Heart left ventricle (tissue), 16 donors: ENCODE measurements around the gene SRP68. TPM values are rescaled to one million over a fixed set of nuclear protein-coding genes. Genes with fewer than 3 reads are reported as not detected.
"Not testable (repeated sequence)": the region's sequence is repeated elsewhere in the genome, so short reads cannot be mapped to it uniquely, and the experiment has no call there.

Experiments used
- ATAC-seq, 4 donors: fragments of 200-7000 bp; cut with Tn5 transposase; one replicate each; pipeline ENCODE4 v1.9.1; 2020 to 2022; ENCODE audit warnings: moderate library complexity in 4 of 4, mild to moderate bottlenecking in 3 of 4, moderate number of reproducible peaks in 1 of 4
- DNase-seq, 5 donors: peaks; one replicate each; pipeline ENCODE4 v3.0.0-alpha.2; 2020
- H3K27ac ChIP-seq, 12 donors: fragments of 200-600 bp; sonication (generic) in 4 of 12; one replicate each; pipeline versions ENCODE4 v1.5.0 to v1.8.0; 2016 to 2022; ENCODE audit warnings: mild to moderate bottlenecking in 2 of 12
- H3K27me3 ChIP-seq, 9 donors: fragments of 200-600 bp; sonication (generic) in 2 of 9; one replicate each; pipeline versions ENCODE4 v1.5.1 to v1.8.0; 2016 to 2022; ENCODE audit warnings: mild to moderate bottlenecking in 3 of 9
- H3K36me3 ChIP-seq, 9 donors: fragments of 200-600 bp; sonication (generic) in 2 of 9; one replicate each; pipeline versions ENCODE4 v1.5.0 to v1.8.0; 2018 to 2022; ENCODE audit warnings: mild to moderate bottlenecking in 2 of 9
- H3K4me1 ChIP-seq, 12 donors: fragments of 200-600 bp; sonication (generic) in 4 of 12; one replicate each; pipeline versions ENCODE4 v1.5.0 to v1.8.0; 2016 to 2022; ENCODE audit warnings: mild to moderate bottlenecking in 3 of 12
- H3K4me3 ChIP-seq, 12 donors: fragments of 200-600 bp; sonication (generic) in 4 of 12; one replicate each; pipeline versions ENCODE4 v1.5.0 to v1.8.0; 2017 to 2022; ENCODE audit warnings: mild to moderate bottlenecking in 9 of 12, moderate library complexity in 4 of 12
- H3K9me3 ChIP-seq, 12 donors: fragments of 200-600 bp; sonication (generic) in 4 of 12; one replicate each; pipeline versions ENCODE4 v1.5.0 to v1.8.0; 2016 to 2022; ENCODE audit warnings: mild to moderate bottlenecking in 1 of 12
- CTCF ChIP-seq, 12 donors: fragments of 200-600 bp; sonication (generic) in 4 of 12; IDR thresholded peaks; one replicate each; pipeline versions ENCODE4 v1.5.0 to v1.8.0; 2018 to 2022; ENCODE audit warnings: antibody characterized with exemption in 12 of 12, mild to moderate bottlenecking in 5 of 12
- POLR2A ChIP-seq, 2 donors: fragments of 450-650 bp; IDR thresholded peaks; one replicate each; pipeline ENCODE4 v1.6.1; 2017; ENCODE audit warnings: antibody characterized with exemption in 2 of 2, mild to moderate bottlenecking in 2 of 2, moderate library complexity in 2 of 2
- WGBS, 4 donors: extraction: QIAGEN DNeasy Blood & Tissue Kit in 2 of 4; methylation state at CpG; one replicate each; pipeline versions ENCODE4 v1.1.5 to v1.1.7; 2013 to 2018; 5-methylcytosine and 5-hydroxymethylcytosine counted together
- intact Hi-C, 10 donors: fragments of 100-400 bp; cut with DNase I; formaldehyde crosslinking; loops; one replicate each; pipeline versions ENCODE4 v1.11.1 to v1.14.2; 2022
- polyA plus RNA-seq, 2 donors: library from polyadenylated mRNA; stranded (reverse); fragments of 200-250 nt; gene quantifications; one replicate each; pipeline ENCODE4 v1.2.3, GENCODE V29; 2013
- total RNA-seq, 9 donors: library from RNA; depleted of rRNA in 2 of 9; stranded (reverse); fragments of >200 nt in 2 of 9; fragmentation: NEBNext Ultra II Directional in 3 of 9; extraction: Animal tissue kit (Norgen Biotek cat#: 25700) in 3 of 9; gene quantifications; one replicate each; pipeline versions ENCODE4 v1.1.0 to v1.2.4, GENCODE V29; 2016 to 2023
- donor health status: ischemic (EF 13 %, LVEDD 7.1; RV severe dilation, severe dysfunction).
- donor health status: healthy with polysubstance abuse.
- donor health status: DM: no; HTN: yes; CAD: no.
- donor health status: DM: no; HTN: no; CAD: no.
- donor health status: ischemic (EF 25% LVEDD 6.9; RV normal size, moderate dysfunction).
- donor health status: ischemic (EF 25% LVEDD 5.7; RV mildly dilated, moderate dysfunction).
- donor health status: healthy.
- donor health status: DM: yes; HTN: yes; CAD: no.
- donor health status: ischemic (EF 35%, LVEDD 5.7; RV mildly dilated, moderate dysfunction).
- donor health status: nonischemic (EF 11% LVEDD 7.7; RV severe dilation, severe dysfunction).
- donor health status: DM: yes; HTN: yes; CAD: no.
- donor health status: PGD.
- donor health status: ischemic (EF 29% LVEDD 5.4; RV normal size, mild dysfunction).
- donor health status: nonischemic (EF 23%, LVEDD 6.1; RV moderate dilation, normal function).

SRP68 gene
- total and polyA plus RNA-seq, 11 donors: 26.8 to 80.0 (median 59.4) TPM

- 87 to 94% (median 89%) methylated on average over 15 of the region's 15 CpGs for WGBS, 4 donors
- H3K4me3 ChIP-seq: no peak overlapping the region
- no peaks in the 10 kb centered on the region for H3K9me3 ChIP-seq
- H3K36me3 ChIP-seq: peaks cover 4 to 98% (median 95%) of the 10 kb centered on the region in 9 donors
- intact Hi-C loops: no loop called here
- DNase-seq: no peak
- TF ChIP-seq CTCF (IDR thresholded peaks at IDR 0.05): no peak
- no peak for TF ChIP-seq POLR2A (IDR thresholded peaks at IDR 0.05)
- no peaks in the 10 kb centered on the region for H3K4me1 ChIP-seq
- no peaks in the 10 kb centered on the region for H3K27me3 ChIP-seq
- H3K27ac ChIP-seq: peak overlapping the region in 1 of 12 donors; percentile 40
- no peak for ATAC-seq
Measured at GRCh38 chr17:76063875-76064546, 8.3 kb downstream of the SRP68 start.

GRCh38 chr17:76058264-76058663, 14.1 kb downstream of the SRP68 start:
- WGBS, 4 donors: 87 to 96% (median 91%) methylated on average over 6 of the region's 6 CpGs
- H3K9me3 ChIP-seq, H3K27ac ChIP-seq, intact Hi-C loops, H3K27me3 ChIP-seq, DNase-seq, ATAC-seq, H3K4me3 ChIP-seq, H3K4me1 ChIP-seq: not testable (repeated sequence)
- H3K36me3 ChIP-seq: peaks cover 2 to 98% (median 96%) of the 10 kb centered on the region in 9 donors

- peaks cover 0 to 100% (median 100%) of the 10 kb centered on the region in 9 donors for H3K36me3 ChIP-seq
- no peak for DNase-seq
- intact Hi-C loops: no loop called here
- H3K9me3 ChIP-seq: no peaks in the 10 kb centered on the region
- no peak for ATAC-seq
- no peaks in the 10 kb centered on the region for H3K27me3 ChIP-seq
- H3K4me1 ChIP-seq: no peaks in the 10 kb centered on the region
- no peak overlapping the region for H3K27ac ChIP-seq
- WGBS, 4 donors: 92 to 98% (median 95%) methylated on average over 3 of the region's 3 CpGs
- H3K4me3 ChIP-seq: no peak overlapping the region
- no peak for TF ChIP-seq POLR2A (IDR thresholded peaks at IDR 0.05)
- TF ChIP-seq CTCF (IDR thresholded peaks at IDR 0.05): no peak
Measured at GRCh38 chr17:76056882-76057281, 15.4 kb downstream of the SRP68 start.

GRCh38 chr17:76054112-76054476, 18.2 kb downstream of the SRP68 start:
- 90 to 98% (median 94%) methylated on average over 4 of the region's 4 CpGs for WGBS, 4 donors
- Histone ChIP-seq H3K27ac (no peak overlapping the region), H3K36me3 (peaks cover 0 to 100% (median 98%) of the 10 kb centered on the region in 9 donors), H3K9me3 (no peaks in the 10 kb centered on the region), H3K27me3 (no peaks in the 10 kb centered on the region), H3K4me1 (no peaks in the 10 kb centered on the region), H3K4me3 (no peak overlapping the region)
- DNase-seq (no peak), ATAC-seq (no peak)
- intact Hi-C loops: no loop called here
- TF ChIP-seq CTCF (IDR thresholded peaks at IDR 0.05) (no peak), POLR2A (IDR thresholded peaks at IDR 0.05) (no peak)
